ENCODE results near the gene TAC1.

The TAC1 gene

DNA sequence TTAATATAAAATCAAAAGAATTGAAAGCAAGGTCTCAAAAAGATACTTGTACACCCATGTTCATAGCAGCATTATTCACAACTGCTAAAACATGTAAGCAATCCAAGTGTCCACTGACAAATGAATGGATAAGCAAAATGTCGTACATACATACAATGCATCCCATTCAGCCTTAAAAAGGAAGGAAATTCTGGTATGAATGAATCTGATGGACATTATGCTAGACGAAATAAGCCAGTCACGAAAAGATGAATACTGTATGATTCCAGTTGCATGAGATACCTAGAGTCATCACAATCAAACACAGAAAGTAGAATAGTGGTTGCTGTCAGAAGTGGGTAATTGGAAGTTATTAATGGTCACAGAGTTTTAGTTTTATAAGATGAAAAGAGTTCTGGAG, 9.5 kb upstream of the TAC1 start:
- no peak for DNase-seq
- in situ Hi-C loops (cut with HindIII; ENCODE audit: low pct_ligation_motif_present, low sequenced_read_pairs) = no loop called here
- TF ChIP-seq, protein P1, sequence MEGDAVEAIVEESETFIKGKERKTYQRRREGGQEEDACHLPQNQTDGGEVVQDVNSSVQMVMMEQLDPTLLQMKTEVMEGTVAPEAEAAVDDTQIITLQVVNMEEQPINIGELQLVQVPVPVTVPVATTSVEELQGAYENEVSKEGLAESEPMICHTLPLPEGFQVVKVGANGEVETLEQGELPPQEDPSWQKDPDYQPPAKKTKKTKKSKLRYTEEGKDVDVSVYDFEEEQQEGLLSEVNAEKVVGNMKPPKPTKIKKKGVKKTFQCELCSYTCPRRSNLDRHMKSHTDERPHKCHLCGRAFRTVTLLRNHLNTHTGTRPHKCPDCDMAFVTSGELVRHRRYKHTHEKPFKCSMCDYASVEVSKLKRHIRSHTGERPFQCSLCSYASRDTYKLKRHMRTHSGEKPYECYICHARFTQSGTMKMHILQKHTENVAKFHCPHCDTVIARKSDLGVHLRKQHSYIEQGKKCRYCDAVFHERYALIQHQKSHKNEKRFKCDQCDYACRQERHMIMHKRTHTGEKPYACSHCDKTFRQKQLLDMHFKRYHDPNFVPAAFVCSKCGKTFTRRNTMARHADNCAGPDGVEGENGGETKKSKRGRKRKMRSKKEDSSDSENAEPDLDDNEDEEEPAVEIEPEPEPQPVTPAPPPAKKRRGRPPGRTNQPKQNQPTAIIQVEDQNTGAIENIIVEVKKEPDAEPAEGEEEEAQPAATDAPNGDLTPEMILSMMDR (IDR thresholded peaks at IDR 0.05; ENCODE audit: low read depth, low read length, missing control alignments) = no peak
- Histone ChIP-seq H3K4me3 (ENCODE audit: low read depth, low read length) (no peak overlapping the region), H3K27me3 (replicated peaks) (no peaks in the 10 kb centered on the region), H3K27ac (no peak overlapping the region), H3K36me3 (replicated peaks) (no peaks in the 10 kb centered on the region)

DNA sequence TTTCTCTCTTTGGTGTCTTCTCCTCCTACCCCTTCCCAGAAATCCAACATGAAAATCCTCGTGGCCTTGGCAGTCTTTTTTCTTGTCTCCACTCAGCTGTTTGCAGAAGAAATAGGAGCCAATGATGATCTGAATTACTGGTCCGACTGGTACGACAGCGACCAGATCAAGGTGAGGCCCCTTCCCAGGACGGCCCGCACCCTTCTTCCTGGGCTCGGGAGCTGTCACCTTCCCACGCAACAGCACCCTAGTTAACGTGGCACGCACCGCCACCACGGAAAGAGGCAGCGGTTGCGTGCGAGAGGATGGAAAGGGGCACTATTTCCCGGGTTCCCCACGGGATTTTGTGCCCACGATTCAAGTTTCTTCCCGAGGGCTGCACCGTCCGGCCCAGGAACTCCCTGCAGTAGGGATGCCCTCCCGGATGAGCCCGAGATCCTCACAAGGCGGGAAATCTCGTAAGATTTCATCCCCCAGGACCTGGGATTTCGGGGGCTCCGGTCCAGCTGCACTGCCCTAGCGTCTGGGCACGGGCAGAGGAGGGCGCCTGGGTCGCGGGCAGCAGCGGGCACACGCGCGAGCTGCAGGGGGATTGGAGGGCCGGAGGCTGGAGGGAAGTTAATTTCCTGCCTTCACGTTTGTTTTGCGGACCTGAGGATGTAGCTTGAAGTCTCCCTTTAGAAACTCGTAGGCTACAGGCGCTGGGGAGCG, 834 bp downstream of the TAC1 start:
- Histone ChIP-seq H3K36me3 (replicated peaks) (no peaks in the 10 kb centered on the region), H3K27ac (no peak overlapping the region), H3K27me3 (replicated peaks) (peaks cover 34% of the 10 kb centered on the region), H3K4me3 (ENCODE audit: low read depth, low read length) (no peak overlapping the region)
- in situ Hi-C loops (cut with HindIII; ENCODE audit: low pct_ligation_motif_present, low sequenced_read_pairs) = no loop called here
- DNase-seq = no peak
- TF ChIP-seq, protein P1 (IDR thresholded peaks at IDR 0.05; ENCODE audit: low read depth, low read length, missing control alignments) = no peak

DNA sequence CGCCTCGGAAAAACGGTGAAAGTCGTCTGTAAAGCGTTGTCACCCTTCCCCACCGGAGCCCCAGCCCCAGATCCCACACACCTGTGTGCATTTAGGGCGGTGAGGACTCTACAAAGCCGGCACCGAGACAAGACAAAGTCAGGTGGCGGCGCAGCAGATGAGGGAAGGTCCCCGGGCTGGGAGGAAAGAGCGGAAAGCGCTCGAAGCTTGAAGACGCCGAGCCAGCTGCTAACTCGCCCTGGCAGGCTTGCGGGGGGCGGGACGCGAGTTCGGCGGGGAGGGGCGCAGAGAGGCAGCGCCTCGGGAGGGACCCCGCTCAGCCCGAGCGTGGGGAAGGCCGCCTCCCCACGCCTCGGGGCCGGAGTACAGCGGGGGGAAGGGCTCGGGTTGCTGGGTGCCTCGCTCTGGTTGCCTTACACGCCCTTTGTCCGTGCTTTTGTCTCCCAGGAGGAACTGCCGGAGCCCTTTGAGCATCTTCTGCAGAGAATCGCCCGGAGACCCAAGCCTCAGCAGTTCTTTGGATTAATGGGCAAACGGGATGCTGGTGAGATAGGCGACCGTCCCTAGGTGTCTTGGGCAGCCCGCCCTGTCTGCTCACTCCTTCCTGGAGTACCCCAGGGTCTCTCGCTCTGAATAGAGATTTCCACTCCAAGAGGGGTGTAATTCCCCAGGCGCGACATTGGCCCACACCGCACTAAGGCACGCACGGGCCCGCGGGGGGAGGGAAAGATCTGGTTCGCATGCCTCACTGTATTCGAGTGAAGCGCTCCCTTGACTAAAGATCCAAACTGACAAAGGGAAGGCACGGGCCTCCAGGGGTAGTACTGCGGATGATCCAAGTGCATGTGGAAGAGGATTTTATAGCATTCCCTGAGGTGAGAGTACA, 1.6 kb downstream of the TAC1 start:
- in situ Hi-C loops (cut with HindIII; ENCODE audit: low pct_ligation_motif_present, low sequenced_read_pairs) = no loop called here

DNA sequence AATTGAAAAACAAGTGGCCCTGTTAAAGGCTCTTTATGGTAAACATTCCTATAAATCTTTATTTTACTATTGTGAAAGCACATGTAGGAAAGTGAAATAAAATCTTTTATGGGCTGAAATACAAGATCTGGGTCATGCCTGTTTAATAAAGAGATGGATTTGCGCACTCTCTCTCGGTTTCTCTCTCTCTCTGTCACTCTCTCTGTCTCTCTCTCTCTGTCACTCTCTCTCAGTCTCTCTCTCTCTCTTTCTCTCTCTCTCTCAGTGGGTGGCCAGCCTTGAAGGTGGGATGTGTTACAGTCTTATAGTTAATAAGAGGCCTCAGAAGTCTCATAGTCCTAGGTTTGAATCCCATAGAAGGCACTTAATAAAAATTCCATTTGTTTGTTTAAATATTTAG, 2.4 kb downstream of the TAC1 start:
- Histone ChIP-seq H3K27ac (no peak overlapping the region), H3K36me3 (replicated peaks) (no peaks in the 10 kb centered on the region), H3K4me3 (ENCODE audit: low read depth, low read length) (no peak overlapping the region), H3K27me3 (replicated peaks) (peaks cover 34% of the 10 kb centered on the region)
- in situ Hi-C loops (cut with HindIII; ENCODE audit: low pct_ligation_motif_present, low sequenced_read_pairs) = no loop called here
- no peak for DNase-seq
- TF ChIP-seq, protein P1 (IDR thresholded peaks at IDR 0.05; ENCODE audit: low read depth, low read length, missing control alignments) = no peak

More for the DNA sequence above, 1.6 kb downstream of the TAC1 start:
- TF ChIP-seq, protein P1 (IDR thresholded peaks at IDR 0.05; ENCODE audit: low read depth, low read length, missing control alignments) = no peak
- Histone ChIP-seq H3K27ac (no peak overlapping the region), H3K36me3 (replicated peaks) (no peaks in the 10 kb centered on the region), H3K27me3 (replicated peaks) (peaks cover 34% of the 10 kb centered on the region), H3K4me3 (ENCODE audit: low read depth, low read length) (no peak overlapping the region)
- no peak for DNase-seq

DNA sequence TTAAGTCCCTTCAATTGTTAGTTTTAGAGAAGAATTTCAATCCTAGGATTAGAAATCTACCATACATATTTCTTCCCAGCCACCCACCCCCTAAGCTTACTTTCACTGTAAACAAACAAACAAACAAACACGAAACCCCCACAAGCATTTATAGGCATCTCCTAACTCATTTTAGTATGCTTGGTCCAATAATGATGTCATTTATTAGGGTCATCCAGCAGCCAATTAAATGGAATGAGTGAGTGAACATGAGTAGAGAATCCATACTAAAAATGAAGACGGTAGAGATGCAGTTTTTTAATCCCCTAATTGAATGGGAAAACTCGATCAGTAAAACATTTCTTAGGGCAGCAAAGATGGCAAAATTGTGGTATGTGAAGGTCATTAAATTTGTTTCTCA, 3.2 kb downstream of the TAC1 start:
- no peak overlapping the region for H3K27ac ChIP-seq
- H3K4me3 ChIP-seq (ENCODE audit: low read depth, low read length) = no peak overlapping the region
- H3K36me3 ChIP-seq (replicated peaks) = no peaks in the 10 kb centered on the region
- TF ChIP-seq, protein P1 (IDR thresholded peaks at IDR 0.05; ENCODE audit: low read depth, low read length, missing control alignments) = no peak
- peaks cover 34% of the 10 kb centered on the region for H3K27me3 ChIP-seq (replicated peaks)
- in situ Hi-C loops (cut with HindIII; ENCODE audit: low pct_ligation_motif_present, low sequenced_read_pairs) = no loop called here
- no peak for DNase-seq

All from brain microvascular endothelial cell (primary cell).